GM23338 (cell line): ENCODE measurements around the gene LPCAT4. TPM values are rescaled to one million over a fixed set of nuclear protein-coding genes. Genes with fewer than 3 reads are reported as not detected.
"Not testable (repeated sequence)": the region's sequence is repeated elsewhere in the genome, so short reads cannot be mapped to it uniquely, and the experiment has no call there.

ENCODE experiments used
- ATAC-seq: fragments of 200-7000 bp; cut with Tn5 transposase; 3 replicates; pipeline ENCODE4 v1.9.1; 2020
- DNase-seq: peaks from one replicate; pipeline ENCODE4 v3.0.0-alpha.2; 2015; ENCODE audit warnings: low spot score
- H2AFZ ChIP-seq: fragments of 200-600 bp; sonication (generic); 2 replicates; pipeline ENCODE4 v1.8.0; 2016; ENCODE audit warnings: antibody characterized with exemption, mild to moderate bottlenecking, moderate library complexity
- H3F3A ChIP-seq: fragments of 200-600 bp; sonication (generic); replicated peaks from 2 replicates; pipeline ENCODE4 v1.8.0; 2017; ENCODE audit warnings: antibody characterized with exemption, mixed run types, low read depth
- H3K27ac ChIP-seq: fragments of 200-600 bp; sonication (generic); 2 replicates; pipeline ENCODE4 v1.6.1; 2016; ENCODE audit warnings: low read depth
- H3K27me3 ChIP-seq: fragments of 200-600 bp; sonication (generic); 2 replicates; pipeline ENCODE4 v1.8.0; 2016; ENCODE audit warnings: mild to moderate bottlenecking, mixed run types, moderate library complexity; ENCODE audit not compliant: insufficient read depth
- H3K36me3 ChIP-seq: fragments of 200-600 bp; sonication (generic); 2 replicates; pipeline ENCODE4 v1.8.0; 2016; ENCODE audit warnings: mild to moderate bottlenecking; ENCODE audit not compliant: insufficient read depth
- H3K4me1 ChIP-seq: fragments of 200-600 bp; sonication (generic); 2 replicates; pipeline ENCODE4 v1.8.0; 2016; ENCODE audit warnings: mild to moderate bottlenecking, moderate library complexity; ENCODE audit not compliant: insufficient read depth
- H3K4me2 ChIP-seq: fragments of 200-600 bp; sonication (generic); 2 replicates; pipeline ENCODE4 v1.7.1; 2017; ENCODE audit warnings: mixed run types
- H3K4me3 ChIP-seq: fragments of 200-600 bp; sonication (generic); 2 replicates; pipeline ENCODE4 v1.6.1; 2016; ENCODE audit warnings: mixed run types
- H3K79me2 ChIP-seq: fragments of 200-600 bp; sonication (generic); replicated peaks from 2 replicates; pipeline ENCODE4 v1.8.0; 2017; ENCODE audit warnings: mild to moderate bottlenecking; ENCODE audit not compliant: insufficient read depth
- H3K9me2 ChIP-seq: fragments of 200-600 bp; sonication (generic); 2 replicates; pipeline ENCODE4 v1.8.0; 2017; ENCODE audit not compliant: insufficient read depth
- H4K20me1 ChIP-seq: fragments of 200-600 bp; sonication (generic); replicated peaks from 2 replicates; pipeline ENCODE4 v1.8.0; 2017; ENCODE audit warnings: mild to moderate bottlenecking; ENCODE audit not compliant: insufficient read depth
- H3K27ac Mint-ChIP-seq: 2 replicates; pipeline ENCODE4 v1.8.0; 2020; ENCODE audit warnings: inconsistent platforms, mild to moderate bottlenecking, moderate library complexity, mixed read lengths
- H3K27me3 Mint-ChIP-seq: 3 replicates; pipeline ENCODE4 v1.8.0; 2022; ENCODE audit warnings: low read depth, mild to moderate bottlenecking, moderate library complexity, mixed read lengths, inconsistent platforms; ENCODE audit not compliant: insufficient read depth, poor library complexity
- H3K36me3 Mint-ChIP-seq: 3 replicates; pipeline ENCODE4 v1.8.0; 2021; ENCODE audit warnings: low read depth, mild to moderate bottlenecking, inconsistent platforms, moderate library complexity, mixed read lengths
- H3K4me1 Mint-ChIP-seq: 3 replicates; pipeline ENCODE4 v1.8.0; 2020; ENCODE audit warnings: mild to moderate bottlenecking, inconsistent platforms, mixed read lengths
- H3K4me3 Mint-ChIP-seq: 3 replicates; pipeline ENCODE4 v1.8.0; 2021; ENCODE audit warnings: moderate library complexity, mild to moderate bottlenecking, inconsistent platforms, mixed read lengths
- H3K9me3 Mint-ChIP-seq: 3 replicates; pipeline ENCODE4 v1.8.0; 2020; ENCODE audit warnings: moderate library complexity, mild to moderate bottlenecking, inconsistent platforms, mixed read lengths
- CTCF ChIP-seq, 2 experiments: fragments of 200-600 bp in 1 of 2; sonication (generic) in 1 of 2; conservative IDR thresholded peaks; 2 replicates each; pipeline versions ENCODE4 v1.5.1 to v1.6.1; 2016 to 2017; ENCODE audit warnings: antibody characterized with exemption in 2 of 2, low read depth in 2 of 2, mild to moderate bottlenecking in 2 of 2, moderate library complexity in 1 of 2
- ETS1 ChIP-seq: IDR thresholded peaks from 2 replicates; pipeline ENCODE4 v1.6.1; 2016; ENCODE audit warnings: antibody characterized with exemption
- EZH2phosphoT487 ChIP-seq: fragments of 200-600 bp; sonication (generic); IDR thresholded peaks from one replicate; pipeline ENCODE4 v1.8.1; 2018; ENCODE audit warnings: antibody characterized with exemption; ENCODE audit not compliant: unreplicated experiment
- POLR2AphosphoS5 ChIP-seq: IDR thresholded peaks from 2 replicates; pipeline ENCODE4 v1.6.1; 2016; ENCODE audit warnings: antibody characterized with exemption, low read depth
- ZNF331 ChIP-seq: fragments of 250-450 bp; sonication (Bioruptor Pico); IDR thresholded peaks from 2 replicates; pipeline ENCODE4 v1.5.0; 2020; ENCODE audit warnings: low read depth, mild to moderate bottlenecking, moderate library complexity
- polyA plus RNA-seq: library from polyadenylated mRNA; unstranded; fragments of >200 nt; fragmentation: Nextera tagmentation; extraction: Ambion mirVana; gene quantifications from 2 replicates; pipeline ENCODE4 v1.2.1, GENCODE V29; 2016
- total RNA-seq: library from RNA; depleted of rRNA; stranded (reverse); fragments of >200 nt; shearing (Covaris generic); gene quantifications from 2 replicates; pipeline ENCODE4 v1.2.3, GENCODE V29; 2014

The LPCAT4 gene
- total and polyA plus RNA-seq, 2 experiments from 2014 or later = 36.8 to 49.1 TPM

DNA sequence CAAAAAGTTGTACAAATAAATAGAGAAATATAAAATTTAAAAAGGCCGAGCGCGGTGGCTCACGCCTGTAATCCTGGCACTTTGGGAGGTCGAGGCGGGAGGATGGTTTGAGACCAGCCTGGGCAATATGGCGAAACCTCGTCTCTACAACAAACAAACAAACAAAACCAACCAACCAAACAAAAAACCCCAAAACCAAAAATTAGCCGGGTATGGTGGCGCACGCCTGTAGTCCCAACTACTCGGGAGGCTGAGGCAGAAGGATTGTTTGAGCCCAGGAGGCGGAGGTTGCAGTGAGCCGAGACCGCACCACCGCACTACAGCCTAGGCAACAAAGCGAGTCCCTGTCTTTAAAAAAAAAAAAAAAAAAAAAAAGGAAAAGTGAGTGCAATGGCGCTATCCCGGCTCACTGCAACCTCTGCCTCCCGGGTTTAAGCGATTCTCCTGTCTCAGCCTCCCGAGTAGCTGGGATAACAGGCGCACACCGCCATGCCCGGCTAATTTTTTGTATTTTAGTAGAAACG is 24.7 kb downstream of the LPCAT4 start:
- not testable (repeated sequence) for H3K36me3 ChIP-seq, H3K27me3 ChIP-seq, H3K4me3 Mint-ChIP-seq, H3K9me3 Mint-ChIP-seq, H3K9me2 ChIP-seq, H3K27me3 Mint-ChIP-seq, H3F3A ChIP-seq, H4K20me1 ChIP-seq, ATAC-seq
- H2AFZ ChIP-seq = peak overlapping the region; percentile 54; the same call in 1 of the 2 replicates
- H3K27ac Mint-ChIP-seq = peak overlapping the region; percentile 81
- peak overlapping the region; percentile 74 for H3K4me3 ChIP-seq
- H3K4me2 ChIP-seq = peak overlapping the region; percentile 82
- peaks cover 12% of the 10 kb centered on the region; the same call in 1 of the 2 replicates for H3K4me1 ChIP-seq
- H3K79me2 ChIP-seq = peaks cover 24% of the 10 kb centered on the region
- H3K36me3 Mint-ChIP-seq = peaks cover 29% of the 10 kb centered on the region
- H3K4me1 Mint-ChIP-seq = peaks cover 14% of the 10 kb centered on the region; the same call in 2 of the 3 replicates
- peak overlapping the region; percentile 94 for H3K27ac ChIP-seq
- DNase-seq = peak; percentile 14

DNA sequence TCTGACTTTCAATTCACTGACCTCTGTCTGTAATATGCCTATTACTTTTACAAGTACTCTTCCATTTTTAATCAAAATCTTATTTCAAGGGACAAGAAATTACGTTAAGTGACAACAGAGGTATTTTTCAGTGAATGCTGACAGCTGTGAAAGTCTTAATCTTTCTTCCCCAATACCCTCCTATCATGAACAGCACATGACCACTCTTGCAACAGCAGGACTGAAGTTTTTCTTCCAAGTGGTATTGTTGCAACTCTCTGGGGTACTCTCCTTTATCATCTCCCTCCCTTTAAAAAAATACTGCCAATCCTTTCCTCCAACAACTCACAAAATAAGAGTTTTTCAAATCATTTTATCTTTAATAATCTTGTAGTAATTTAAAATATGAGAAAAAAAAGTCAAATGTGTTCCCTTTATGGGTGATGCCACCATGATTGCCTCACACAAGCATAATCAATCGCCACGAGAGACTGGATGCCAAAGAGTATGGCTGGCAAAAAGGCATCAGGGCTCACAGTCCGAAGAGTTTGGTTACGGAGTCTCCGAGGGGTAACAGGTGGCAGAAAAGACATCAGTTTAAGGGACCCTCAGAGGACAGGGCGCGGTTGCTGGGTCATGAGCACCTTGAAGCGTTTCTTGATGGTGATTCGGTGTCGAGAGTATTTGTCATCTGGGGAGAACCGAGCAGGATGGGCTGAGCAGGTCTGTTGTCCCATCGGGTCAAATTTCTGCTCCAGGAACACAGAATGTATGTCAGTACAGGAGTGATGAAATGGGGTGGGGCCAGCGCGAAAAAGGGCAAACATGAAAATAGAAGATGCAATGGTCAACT is 25.4 kb downstream of the LPCAT4 start:
- Histone ChIP-seq H3K36me3 (peaks cover 7% of the 10 kb centered on the region), H3K27me3 (no peaks in the 10 kb centered on the region), H3K4me1 (peaks cover 17% of the 10 kb centered on the region), H3K9me2 (no peaks in the 10 kb centered on the region), H3F3A (no peaks in the 10 kb centered on the region), H3K79me2 (peaks cover 24% of the 10 kb centered on the region), H4K20me1 (peaks cover 4% of the 10 kb centered on the region; the same call in 1 of the 2 replicates), H3K4me2 (peak overlapping the region; percentile 82), H3K27ac (no peak overlapping the region), H2AFZ (no peak overlapping the region), H3K4me3 (peak overlapping the region; percentile 74)
- H3K9me3 Mint-ChIP-seq = peaks cover 4% of the 10 kb centered on the region; the same call in 2 of the 3 replicates
- H3K36me3 Mint-ChIP-seq = peaks cover 29% of the 10 kb centered on the region
- H3K27ac Mint-ChIP-seq = peak overlapping the region; percentile 81
- ATAC-seq (no peak), DNase-seq (no peak)
- H3K27me3 Mint-ChIP-seq = peaks cover 5% of the 10 kb centered on the region
- TF ChIP-seq CTCF (conservative IDR thresholded peaks at IDR 0.05; ENCODE audit: low read depth in 2 of 2) = no peak
- TF ChIP-seq POLR2AphosphoS5 = no peak
- TF ChIP-seq EZH2phosphoT487 = no peak
- TF ChIP-seq ETS1 = no peak
- TF ChIP-seq ZNF331 (CRISPR knock-in tag) = no peak
- peaks cover 20% of the 10 kb centered on the region for H3K4me1 Mint-ChIP-seq
- H3K4me3 Mint-ChIP-seq = no peak overlapping the region; the same call in 1 of the 3 replicates
